B cell (primary cell): ENCODE measurements around the gene SSH3. TPM values are rescaled to one million over a fixed set of nuclear protein-coding genes. Genes with fewer than 3 reads are reported as not detected.

Experiments used
- ATAC-seq: fragments of 200-7000 bp; cut with Tn5 transposase; one replicate; pipeline ENCODE4 v1.10.0; 2021; ENCODE audit warnings: low read depth, mild to moderate bottlenecking, moderate number of reproducible peaks, moderate library complexity
- CTCF ChIA-PET: fragments of 350-600 bp; sonication (Branson Sonifier 250); formaldehyde crosslinking; loops from one replicate; lab custom pipeline; 2021; ENCODE audit warnings: antibody characterized with exemption, inconsistent platforms; lab: Charles Lee
- POLR2A ChIA-PET: fragments of 350-600 bp; sonication (Branson Sonifier 250); formaldehyde crosslinking; loops from one replicate; lab custom pipeline; 2021; ENCODE audit warnings: antibody characterized with exemption; lab: Charles Lee
- DNase-seq: peaks from one replicate; pipeline ENCODE4 v3.0.0; 2013
- H2AFZ ChIP-seq: 2 replicates; pipeline ENCODE4 v1.6.1; 2012; ENCODE audit warnings: mild to moderate bottlenecking, low read depth, low read length; ENCODE audit not compliant: insufficient read depth, poor library complexity, severe bottlenecking
- H3K27ac ChIP-seq, 2 donors: 1 replicate in 1 of 2; 2 replicates in 1 of 2; pipeline ENCODE4 v1.5.1; 2012 to 2013; ENCODE audit warnings: low read length in 2 of 2, mild to moderate bottlenecking in 2 of 2, moderate library complexity in 1 of 2
- H3K27me3 ChIP-seq, 4 experiments: fragments of 200-600 bp in 1 of 4; sonication (generic) in 1 of 4; replicated peaks in 1 of 4; 1 replicate in 2 of 4; 2 replicates in 2 of 4; pipeline versions ENCODE4 v1.6.1 to v1.7.0; 2013 to 2016; ENCODE audit warnings: low read length in 3 of 4, mild to moderate bottlenecking in 2 of 4, mixed read lengths in 1 of 4, moderate library complexity in 1 of 4; ENCODE audit not compliant: insufficient read depth in 4 of 4, control insufficient read depth in 3 of 4; ENCODE audit errors: control extremely low read depth in 1 of 4
- H3K36me3 ChIP-seq, 2 experiments: replicated peaks in 1 of 2; 1 replicate in 1 of 2; 2 replicates in 1 of 2; pipeline versions ENCODE4 v1.6.1 to v1.7.1; 2013; ENCODE audit warnings: low read length in 1 of 2; ENCODE audit not compliant: insufficient read depth in 2 of 2, control insufficient read depth in 1 of 2; ENCODE audit errors: control extremely low read depth in 1 of 2, extremely low read depth in 1 of 2
- H3K4me1 ChIP-seq, 2 donors: fragments of 200-600 bp in 1 of 2; sonication (generic) in 1 of 2; 1 replicate in 1 of 2; 2 replicates in 1 of 2; pipeline versions ENCODE4 v1.5.1 to v1.6.1; 2013 to 2017; ENCODE audit warnings: low read length in 2 of 2; ENCODE audit not compliant: control insufficient read depth in 2 of 2, insufficient read depth in 2 of 2
- H3K4me2 ChIP-seq: replicated peaks from 2 replicates; pipeline ENCODE3; 2012; ENCODE audit warnings: mild to moderate bottlenecking, low read depth, low read length; ENCODE audit not compliant: poor library complexity, severe bottlenecking
- H3K4me3 ChIP-seq, 5 experiments: fragments of 200-600 bp in 1 of 5; sonication (generic) in 1 of 5; 1 replicate in 3 of 5; 2 replicates in 2 of 5; pipeline versions ENCODE4 v1.5.1 to v1.7.0; 2011 to 2016; ENCODE audit warnings: low read length in 4 of 5, mild to moderate bottlenecking in 4 of 5, low read depth in 2 of 5, control low read depth in 1 of 5, moderate library complexity in 1 of 5; ENCODE audit not compliant: insufficient read depth in 1 of 5; ENCODE audit errors: control extremely low read depth in 1 of 5, extremely low read depth in 1 of 5
- H3K79me2 ChIP-seq: fragments of 200-600 bp; sonication (generic); one replicate; pipeline ENCODE4 v1.6.0; 2016; ENCODE audit warnings: low read length; ENCODE audit not compliant: control insufficient read depth, insufficient read depth
- H3K9ac ChIP-seq: fragments of 200-600 bp; sonication (generic); 2 replicates; pipeline ENCODE4 v1.6.1; 2017; ENCODE audit warnings: mild to moderate bottlenecking, low read length, moderate library complexity
- H3K9me3 ChIP-seq, 3 donors: one replicate each; pipeline versions ENCODE4 v1.6.1 to v1.7.1; 2013; ENCODE audit warnings: low read length in 2 of 3; ENCODE audit not compliant: control insufficient read depth in 2 of 3, insufficient read depth in 1 of 3; ENCODE audit errors: control extremely low read depth in 1 of 3
- H4K20me1 ChIP-seq: 2 replicates; pipeline ENCODE4 v1.6.0; 2012; ENCODE audit warnings: mild to moderate bottlenecking, low read length; ENCODE audit not compliant: insufficient read depth, control insufficient read depth, poor library complexity, severe bottlenecking
- H3K27ac Mint-ChIP-seq: one replicate; pipeline ENCODE4 v1.8.0; 2021; ENCODE audit warnings: mixed read lengths
- H3K27me3 Mint-ChIP-seq: one replicate; pipeline ENCODE4 v1.8.0; 2021; ENCODE audit warnings: mixed read lengths
- H3K4me1 Mint-ChIP-seq: one replicate; pipeline ENCODE4 v1.8.0; 2021; ENCODE audit warnings: mixed read lengths
- H3K4me3 Mint-ChIP-seq: one replicate; pipeline ENCODE4 v1.8.0; 2021; ENCODE audit warnings: mixed read lengths
- H3K9me3 Mint-ChIP-seq: one replicate; pipeline ENCODE4 v1.8.0; 2022; ENCODE audit warnings: mixed read lengths; ENCODE audit not compliant: insufficient read depth
- EZH2 ChIP-seq: IDR thresholded peaks from 2 replicates; pipeline ENCODE4 v1.6.1; 2012; ENCODE audit warnings: borderline replicate concordance, low read depth, mild to moderate bottlenecking, moderate library complexity, low read length; ENCODE audit not compliant: insufficient read depth, poor library complexity, severe bottlenecking
- WGBS: methylation state at CpG from one replicate; pipeline ENCODE4 v1.1.5; 2013; ENCODE audit warnings: missing lambda C conversion rate; ENCODE audit not compliant: insufficient coverage; 5-methylcytosine and 5-hydroxymethylcytosine counted together
- intact Hi-C: fragments of 100-400 bp; cut with micrococcal nuclease; formaldehyde crosslinking; loops from one replicate; pipeline ENCODE4 v1.10.0; 2022
- polyA plus RNA-seq: library from polyadenylated mRNA; depleted of rRNA; stranded (reverse); fragments of >200 nt; gene quantifications from 2 replicates; pipeline ENCODE4 v1.2.3, GENCODE V29; 2012
- total RNA-seq, 2 donors: library from RNA; stranded (reverse); fragments of 120-200 nt in 1 of 2; gene quantifications; 1 replicate in 1 of 2; 2 replicates in 1 of 2; pipeline versions ENCODE4 v1.2.3 to v1.2.4, GENCODE V29; 2013 to 2022
- TF ChIP-seq, protein P1 (sequence below): fragments of 200-600 bp; IDR thresholded peaks from one replicate; pipeline ENCODE4 v1.8.0; 2022; ENCODE audit warnings: antibody characterized with exemption, mild to moderate bottlenecking

The SSH3 gene
- total and polyA plus RNA-seq, 2 donors (not counting 1 experiment from before 2014, with no cell fraction given), result 4.0 to 7.2 TPM

GRCh38 chr11:67265633-67266448 lies 37.5 kb upstream of the SSH3 start:
- CTCF ChIA-PET, result interaction anchor here (0.5 to 8.9 kb wide), 15 partner anchors 9 to 122 kb away, joined by 3 to 229 read pairs (median 3); partner anchors contain the start of gene ANKRD13D
- H3K27ac Mint-ChIP-seq, result peak overlapping the region; percentile 89

More at GRCh38 chr11:67265633-67266448, 37.5 kb upstream of the SSH3 start:
- peaks cover 0 to 9% (median 2%) of the 10 kb centered on the region in 4 experiments for H3K27me3 ChIP-seq
- H3K9ac ChIP-seq, result no peak overlapping the region
- peaks cover 81% of the 10 kb centered on the region for H3K79me2 ChIP-seq
- no peak overlapping the region for H3K4me3 ChIP-seq
- peaks cover 63 to 66% of the 10 kb centered on the region in 2 donors for H3K4me1 ChIP-seq
- TF ChIP-seq, protein P1, sequence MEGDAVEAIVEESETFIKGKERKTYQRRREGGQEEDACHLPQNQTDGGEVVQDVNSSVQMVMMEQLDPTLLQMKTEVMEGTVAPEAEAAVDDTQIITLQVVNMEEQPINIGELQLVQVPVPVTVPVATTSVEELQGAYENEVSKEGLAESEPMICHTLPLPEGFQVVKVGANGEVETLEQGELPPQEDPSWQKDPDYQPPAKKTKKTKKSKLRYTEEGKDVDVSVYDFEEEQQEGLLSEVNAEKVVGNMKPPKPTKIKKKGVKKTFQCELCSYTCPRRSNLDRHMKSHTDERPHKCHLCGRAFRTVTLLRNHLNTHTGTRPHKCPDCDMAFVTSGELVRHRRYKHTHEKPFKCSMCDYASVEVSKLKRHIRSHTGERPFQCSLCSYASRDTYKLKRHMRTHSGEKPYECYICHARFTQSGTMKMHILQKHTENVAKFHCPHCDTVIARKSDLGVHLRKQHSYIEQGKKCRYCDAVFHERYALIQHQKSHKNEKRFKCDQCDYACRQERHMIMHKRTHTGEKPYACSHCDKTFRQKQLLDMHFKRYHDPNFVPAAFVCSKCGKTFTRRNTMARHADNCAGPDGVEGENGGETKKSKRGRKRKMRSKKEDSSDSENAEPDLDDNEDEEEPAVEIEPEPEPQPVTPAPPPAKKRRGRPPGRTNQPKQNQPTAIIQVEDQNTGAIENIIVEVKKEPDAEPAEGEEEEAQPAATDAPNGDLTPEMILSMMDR, result peak; percentile 69
- TF ChIP-seq EZH2, result no peak
- DNase-seq (peak; percentile 89), ATAC-seq (peak; percentile 69)
- Mint-ChIP-seq H3K27me3 (peaks cover 6% of the 10 kb centered on the region), H3K4me3 (peak overlapping the region; percentile 81), H3K9me3 (no peaks in the 10 kb centered on the region), H3K4me1 (peaks cover 66% of the 10 kb centered on the region)
- intact Hi-C loops, result loop anchor here (1.0 to 10.0 kb wide), 3 partner anchors 51 to 319 kb away; partner anchors contain the start of genes CDK2AP2, GSTP1 and PITPNM1
- H4K20me1 ChIP-seq, result peaks cover 40% of the 10 kb centered on the region
- H3K27ac ChIP-seq, result peak overlapping the region; percentile 55 to 63
- H3K4me2 ChIP-seq, result peak overlapping the region; percentile 66
- POLR2A ChIA-PET, result interaction anchor here (0.5 to 7.8 kb wide), 8 partner anchors 11 to 1192 kb away, joined by 4 to 131 read pairs (median 14); partner anchors contain the start of genes ANKRD13D and POLD4
- peak overlapping the region; percentile 80 for H2AFZ ChIP-seq
- peaks cover 0 to 33% of the 10 kb centered on the region in 2 experiments for H3K36me3 ChIP-seq
- WGBS, result 15% methylated on average over 54 of the region's 54 CpGs
- no peaks in the 10 kb centered on the region for H3K9me3 ChIP-seq
